Ascending aorta (tissue), 2 donors: ENCODE results near the gene NREP. TPM values are rescaled to one million over a fixed set of nuclear protein-coding genes. Genes with fewer than 3 reads are reported as not detected.

Source experiments
- DNase-seq, 2 donors: peaks; one replicate each; pipeline ENCODE4 v3.0.0-alpha.2; 2019; ENCODE audit warnings: low spot score in 2 of 2
- H3K27ac ChIP-seq, 2 donors: fragments of 200-600 bp; sonication (generic); one replicate each; pipeline ENCODE4 v1.5.1; 2016 to 2017; ENCODE audit warnings: mild to moderate bottlenecking in 1 of 2
- H3K27me3 ChIP-seq: fragments of 200-600 bp; sonication (generic); one replicate; pipeline ENCODE4 v1.5.1; 2017
- H3K36me3 ChIP-seq, 2 donors: fragments of 200-600 bp; sonication (generic); one replicate each; pipeline ENCODE4 v1.5.1; 2016
- H3K4me1 ChIP-seq, 2 donors: fragments of 200-600 bp; sonication (generic); one replicate each; pipeline ENCODE4 v1.5.1; 2016 to 2017; ENCODE audit warnings: mild to moderate bottlenecking in 1 of 2
- H3K4me3 ChIP-seq, 2 donors: fragments of 200-600 bp; sonication (generic); one replicate each; pipeline ENCODE4 v1.5.1; 2016 to 2017; ENCODE audit warnings: mild to moderate bottlenecking in 1 of 2
- H3K9me3 ChIP-seq, 2 donors: fragments of 200-600 bp; sonication (generic); one replicate each; pipeline ENCODE4 v1.5.1; 2016
- CTCF ChIP-seq, 3 experiments: fragments of 200-600 bp in 2 of 3; fragments of 450-650 bp in 1 of 3; sonication (generic) in 2 of 3; IDR thresholded peaks; one replicate each; pipeline ENCODE4 v1.5.1; 2016 to 2019; ENCODE audit warnings: antibody characterized with exemption in 3 of 3, mild to moderate bottlenecking in 1 of 3, moderate library complexity in 1 of 3
- intact Hi-C: fragments of 100-400 bp; cut with DNase I; formaldehyde crosslinking; loops from one replicate; pipeline ENCODE4 v1.15.1; 2023
- total RNA-seq: library from RNA; depleted of rRNA; stranded (reverse); fragments of >200 nt; gene quantifications from one replicate; pipeline ENCODE4 v1.1.0, GENCODE V29; 2016

Gene NREP
- total RNA-seq, 1 donor from 2014 or later = 15.3 TPM

- Histone ChIP-seq H3K4me1 (peaks cover 0 to 21% of the 10 kb centered on the region in 2 donors), H3K27ac (peak overlapping the region in 1 of 2 donors; percentile 63), H3K36me3 (peaks cover 0 to 4% of the 10 kb centered on the region in 2 donors), H3K27me3 (no peaks in the 10 kb centered on the region), H3K9me3 (no peaks in the 10 kb centered on the region), H3K4me3 (no peak overlapping the region)
- intact Hi-C loops = no loop called here
- DNase-seq = no peak
- no peak for TF ChIP-seq CTCF (IDR thresholded peaks at IDR 0.05)
Measured at GRCh38 chr5:111734013-111734412, 23.0 kb downstream of the NREP start.

- peaks cover 0 to 21% of the 10 kb centered on the region in 2 donors for H3K4me1 ChIP-seq
- intact Hi-C loops = no loop called here
- no peaks in the 10 kb centered on the region for H3K27me3 ChIP-seq
- H3K4me3 ChIP-seq = no peak overlapping the region
- H3K9me3 ChIP-seq = no peaks in the 10 kb centered on the region
- no peak for DNase-seq
- no peak for TF ChIP-seq CTCF (IDR thresholded peaks at IDR 0.05)
- peaks cover 0 to 4% of the 10 kb centered on the region in 2 donors for H3K36me3 ChIP-seq
- H3K27ac ChIP-seq = peak overlapping the region in 1 of 2 donors; percentile 63
Measured at GRCh38 chr5:111733571-111733970, 23.4 kb downstream of the NREP start.

GRCh38 chr5:111731638-111732037, 25.4 kb downstream of the NREP start:
- peaks cover 0 to 4% of the 10 kb centered on the region in 2 donors for H3K36me3 ChIP-seq
- no peaks in the 10 kb centered on the region for H3K27me3 ChIP-seq
- no peak overlapping the region for H3K27ac ChIP-seq
- H3K4me1 ChIP-seq = peaks cover 0 to 10% of the 10 kb centered on the region in 2 donors
- DNase-seq = no peak
- no peak overlapping the region for H3K4me3 ChIP-seq
- H3K9me3 ChIP-seq = no peaks in the 10 kb centered on the region
- intact Hi-C loops = no loop called here
- no peak for TF ChIP-seq CTCF (IDR thresholded peaks at IDR 0.05)

- intact Hi-C loops = no loop called here
- no peak for TF ChIP-seq CTCF (IDR thresholded peaks at IDR 0.05)
- no peaks in the 10 kb centered on the region for H3K9me3 ChIP-seq
- H3K4me3 ChIP-seq = no peak overlapping the region
- H3K36me3 ChIP-seq = peaks cover 0 to 4% of the 10 kb centered on the region in 2 donors
- no peaks in the 10 kb centered on the region for H3K27me3 ChIP-seq
- H3K4me1 ChIP-seq = peaks cover 0 to 7% of the 10 kb centered on the region in 2 donors
- DNase-seq = no peak
- H3K27ac ChIP-seq = no peak overlapping the region
Measured at GRCh38 chr5:111730659-111731382, 26.2 kb downstream of the NREP start.

- Histone ChIP-seq H3K27ac (no peak overlapping the region), H3K4me1 (no peaks in the 10 kb centered on the region), H3K9me3 (no peaks in the 10 kb centered on the region), H3K36me3 (peaks cover 0 to 4% of the 10 kb centered on the region in 2 donors), H3K4me3 (no peak overlapping the region), H3K27me3 (no peaks in the 10 kb centered on the region)
- intact Hi-C loops = no loop called here
- no peak for DNase-seq
- no peak for TF ChIP-seq CTCF (IDR thresholded peaks at IDR 0.05)
Measured at GRCh38 chr5:111728941-111729340, 28.1 kb downstream of the NREP start.
